DOHH2 (cell line): ENCODE measurements around the gene ACLY.

Experiments used
- CTCF ChIP-seq: fragments of 200-600 bp; sonication (generic); IDR thresholded peaks from one replicate; pipeline ENCODE4 v1.5.1; 2014; ENCODE audit warnings: antibody characterized with exemption, mild to moderate bottlenecking, low read depth, low read length; ENCODE audit not compliant: poor library complexity, severe bottlenecking
- EZH2phosphoT487 ChIP-seq: fragments of 200-600 bp; sonication (generic); IDR thresholded peaks from 2 replicates; pipeline ENCODE4 v1.6.1; 2017; ENCODE audit warnings: borderline replicate concordance, mild to moderate bottlenecking, antibody characterized with exemption, low read length, moderate library complexity, mixed read lengths

- no peak for TF ChIP-seq EZH2phosphoT487
- TF ChIP-seq CTCF = no peak
Observed at GRCh38 chr17:41935641-41936040, 16.9 kb upstream of the ACLY start.
